Adipocyte (in vitro differentiated cells): ENCODE results near the gene TMEM231.
"Not testable (repeated sequence)": the region's sequence is repeated elsewhere in the genome, so short reads cannot be mapped to it uniquely, and the experiment has no call there.

Experiments
- DNase-seq: peaks from one replicate; pipeline ENCODE4 v3.0.0-alpha.2; 2015; ENCODE audit warnings: low read depth
- H3K27me3 ChIP-seq: replicated peaks from 2 replicates; pipeline ENCODE4 v1.7.0; 2013; ENCODE audit warnings: mild to moderate bottlenecking, low read length, moderate library complexity; ENCODE audit not compliant: control insufficient read depth, insufficient read depth
- H3K36me3 ChIP-seq: 2 replicates; pipeline ENCODE4 v1.7.0; 2013; ENCODE audit warnings: low read length, mild to moderate bottlenecking, moderate library complexity; ENCODE audit not compliant: control insufficient read depth, insufficient read depth, severe bottlenecking
- H3K4me1 ChIP-seq: 2 replicates; pipeline ENCODE4 v1.7.0; 2013; ENCODE audit warnings: mild to moderate bottlenecking, low read length, moderate library complexity; ENCODE audit not compliant: control insufficient read depth, insufficient read depth
- H3K4me3 ChIP-seq: 2 replicates; pipeline ENCODE4 v1.7.0; 2013; ENCODE audit warnings: mild to moderate bottlenecking, low read length, moderate library complexity
- H3K9ac ChIP-seq: 2 replicates; pipeline ENCODE4 v1.7.0; 2013; ENCODE audit warnings: mild to moderate bottlenecking, low read length, moderate library complexity
- H3K9me3 ChIP-seq: 2 replicates; pipeline ENCODE4 v1.7.0; 2013; ENCODE audit warnings: mild to moderate bottlenecking, low read length, moderate library complexity; ENCODE audit not compliant: control insufficient read depth

Gene TMEM231

GRCh38 chr16:75527825-75528299 lies 28.2 kb downstream of the TMEM231 start:
- H3K9me3 ChIP-seq = no peaks in the 10 kb centered on the region
- no peak for DNase-seq
- H3K9ac ChIP-seq = no peak overlapping the region
- no peaks in the 10 kb centered on the region for H3K4me1 ChIP-seq
- no peaks in the 10 kb centered on the region for H3K36me3 ChIP-seq
- no peak overlapping the region for H3K4me3 ChIP-seq
- peaks cover 11% of the 10 kb centered on the region for H3K27me3 ChIP-seq

GRCh38 chr16:75526032-75526790 lies 29.8 kb downstream of the TMEM231 start:
- H3K9ac ChIP-seq = no peak overlapping the region
- no peak for DNase-seq
- H3K27me3 ChIP-seq = no peaks in the 10 kb centered on the region
- no peaks in the 10 kb centered on the region for H3K4me1 ChIP-seq
- no peaks in the 10 kb centered on the region for H3K9me3 ChIP-seq
- no peaks in the 10 kb centered on the region for H3K36me3 ChIP-seq
- H3K4me3 ChIP-seq = no peak overlapping the region

GRCh38 chr16:75519175-75519574 lies 36.9 kb downstream of the TMEM231 start:
- H3K9me3 ChIP-seq = no peaks in the 10 kb centered on the region
- H3K9ac ChIP-seq = no peak overlapping the region
- no peak overlapping the region for H3K4me3 ChIP-seq
- H3K27me3 ChIP-seq = no peaks in the 10 kb centered on the region
- peaks cover 7% of the 10 kb centered on the region for H3K4me1 ChIP-seq
- no peak for DNase-seq
- no peaks in the 10 kb centered on the region for H3K36me3 ChIP-seq

GRCh38 chr16:75516189-75516966 lies 39.7 kb downstream of the TMEM231 start:
- H3K4me3 ChIP-seq = peak overlapping the region; percentile 92
- peak overlapping the region; percentile 92 for H3K9ac ChIP-seq
- peak; percentile 56 for DNase-seq
- H3K27me3 ChIP-seq, H3K4me1 ChIP-seq, H3K9me3 ChIP-seq, H3K36me3 ChIP-seq: not testable (repeated sequence)

GRCh38 chr16:75514296-75514695 lies 41.8 kb downstream of the TMEM231 start:
- no peaks in the 10 kb centered on the region for H3K27me3 ChIP-seq
- no peaks in the 10 kb centered on the region for H3K36me3 ChIP-seq
- peaks cover 7% of the 10 kb centered on the region for H3K4me1 ChIP-seq
- no peak overlapping the region for H3K4me3 ChIP-seq
- H3K9me3 ChIP-seq = no peaks in the 10 kb centered on the region
- no peak for DNase-seq
- H3K9ac ChIP-seq = no peak overlapping the region

GRCh38 chr16:75506574-75506973 lies 49.5 kb downstream of the TMEM231 start:
- Histone ChIP-seq H3K4me1 (peaks cover 11% of the 10 kb centered on the region), H3K36me3 (no peaks in the 10 kb centered on the region), H3K27me3 (no peaks in the 10 kb centered on the region), H3K9me3 (no peaks in the 10 kb centered on the region), H3K4me3 (peak overlapping the region; percentile 54), H3K9ac (peak overlapping the region; percentile 62)
- DNase-seq = peak; percentile 89

GRCh38 chr16:75506107-75506506 lies 49.9 kb downstream of the TMEM231 start:
- H3K27me3 ChIP-seq = no peaks in the 10 kb centered on the region
- H3K4me1 ChIP-seq = peaks cover 11% of the 10 kb centered on the region
- peak overlapping the region; percentile 54 for H3K4me3 ChIP-seq
- H3K36me3 ChIP-seq = no peaks in the 10 kb centered on the region
- peak overlapping the region; percentile 62 for H3K9ac ChIP-seq
- no peak for DNase-seq
- H3K9me3 ChIP-seq = no peaks in the 10 kb centered on the region

- no peak for DNase-seq
These were observed 52.3 kb downstream of the TMEM231 start for GRCh38 chr16:75503801-75504200.

GRCh38 chr16:75502916-75503605 lies 53.0 kb downstream of the TMEM231 start:
- H3K9ac ChIP-seq = no peak overlapping the region
- no peaks in the 10 kb centered on the region for H3K36me3 ChIP-seq

More at GRCh38 chr16:75503801-75504200, 52.3 kb downstream of the TMEM231 start:
- H3K9ac ChIP-seq = no peak overlapping the region
- no peak overlapping the region for H3K4me3 ChIP-seq
- no peaks in the 10 kb centered on the region for H3K9me3 ChIP-seq
- H3K27me3 ChIP-seq = no peaks in the 10 kb centered on the region
- H3K36me3 ChIP-seq = no peaks in the 10 kb centered on the region
- peaks cover 11% of the 10 kb centered on the region for H3K4me1 ChIP-seq

GRCh38 chr16:75501820-75502219 lies 54.2 kb downstream of the TMEM231 start:
- peak; percentile 68 for DNase-seq
- not testable (repeated sequence) for H3K9ac ChIP-seq, H3K36me3 ChIP-seq, H3K4me1 ChIP-seq, H3K4me3 ChIP-seq, H3K9me3 ChIP-seq, H3K27me3 ChIP-seq

More at GRCh38 chr16:75502916-75503605, 53.0 kb downstream of the TMEM231 start:
- H3K4me3 ChIP-seq = no peak overlapping the region
- peaks cover 11% of the 10 kb centered on the region for H3K4me1 ChIP-seq
- no peak for DNase-seq
- no peaks in the 10 kb centered on the region for H3K27me3 ChIP-seq
- H3K9me3 ChIP-seq = no peaks in the 10 kb centered on the region

GRCh38 chr16:75501359-75501758 lies 54.7 kb downstream of the TMEM231 start:
- no peak for DNase-seq
- Histone ChIP-seq H3K27me3 (no peaks in the 10 kb centered on the region), H3K4me1 (peaks cover 7% of the 10 kb centered on the region), H3K4me3 (no peak overlapping the region), H3K9me3 (no peaks in the 10 kb centered on the region), H3K9ac (no peak overlapping the region), H3K36me3 (no peaks in the 10 kb centered on the region)
